Transverse colon (tissue), 4 donors: ENCODE measurements around the gene GEMIN2. TPM values are rescaled to one million over a fixed set of nuclear protein-coding genes. Genes with fewer than 3 reads are reported as not detected.
"Not testable (repeated sequence)": the region's sequence is repeated elsewhere in the genome, so short reads cannot be mapped to it uniquely, and the experiment has no call there.

ENCODE experiments used
- DNase-seq: peaks from one replicate; pipeline ENCODE4 v3.0.0-alpha.2; 2019
- H3K27ac ChIP-seq, 4 donors: fragments of 200-600 bp; sonication (generic); 2 replicates each; pipeline ENCODE4 v1.5.1; 2016 to 2018; ENCODE audit warnings: inconsistent platforms in 4 of 4
- H3K27me3 ChIP-seq: fragments of 200-600 bp; sonication (generic); 2 replicates; pipeline ENCODE4 v1.5.1; 2017; ENCODE audit warnings: inconsistent platforms
- H3K36me3 ChIP-seq, 4 donors: fragments of 200-600 bp; sonication (generic); 2 replicates each; pipeline ENCODE4 v1.5.1; 2017 to 2019; ENCODE audit warnings: inconsistent platforms in 4 of 4
- H3K4me1 ChIP-seq, 4 donors: fragments of 200-600 bp; sonication (generic); 2 replicates each; pipeline ENCODE4 v1.5.1; 2017 to 2020; ENCODE audit warnings: inconsistent platforms in 4 of 4
- H3K4me3 ChIP-seq, 4 donors: fragments of 200-600 bp; sonication (generic); 1 replicate in 1 of 4; 2 replicates in 3 of 4; pipeline versions ENCODE4 v1.5.1 to v1.6.1; 2017 to 2019; ENCODE audit warnings: inconsistent platforms in 4 of 4
- H3K9me3 ChIP-seq, 2 donors: fragments of 200-600 bp; sonication (generic); 2 replicates each; pipeline ENCODE4 v1.5.1; 2017 to 2019; ENCODE audit warnings: inconsistent platforms in 2 of 2
- CTCF ChIP-seq, 5 experiments: fragments of 200-600 bp in 3 of 5; fragments of 450-650 bp in 2 of 5; sonication (generic) in 3 of 5; IDR thresholded peaks; 1 replicate in 2 of 5; 2 replicates in 3 of 5; pipeline ENCODE4 v1.5.1; 2016 to 2017; ENCODE audit warnings: antibody characterized with exemption in 5 of 5, inconsistent platforms in 3 of 5, mild to moderate bottlenecking in 2 of 5, moderate library complexity in 1 of 5
- EP300 ChIP-seq: sonication (generic); formaldehyde crosslinking; IDR thresholded peaks from one replicate; pipeline ENCODE4 v1.6.1; 2017; ENCODE audit warnings: antibody characterized with exemption, low read depth
- POLR2A ChIP-seq: fragments of 450-650 bp; IDR thresholded peaks from one replicate; pipeline ENCODE4 v1.6.1; 2016; ENCODE audit warnings: antibody characterized with exemption, mild to moderate bottlenecking, moderate library complexity
- POLR2AphosphoS5 ChIP-seq, 3 donors: sonication (generic); formaldehyde crosslinking; IDR thresholded peaks; one replicate each; pipeline ENCODE4 v1.6.1; 2016; ENCODE audit warnings: antibody characterized with exemption in 3 of 3
- WGBS, 2 donors: methylation state at CpG; one replicate each; pipeline ENCODE4 v1.1.5; 2018; ENCODE audit warnings: low coverage in 1 of 2; 5-methylcytosine and 5-hydroxymethylcytosine counted together
- in situ Hi-C, 4 donors: fragments of 200-750 bp; cut with MboI; loops; one replicate each; pipeline versions ENCODE4 v1.15.0 to v1.15.1; 2017; ENCODE audit warnings: low sequenced_read_pairs in 3 of 4, low pct_ligation_motif_present in 1 of 4, low pct_unique_long_range_greater_than_20kb in 1 of 4
- intact Hi-C: fragments of 100-400 bp; cut with DNase I; formaldehyde crosslinking; loops from one replicate; pipeline ENCODE4 v1.15.1; 2023; ENCODE audit warnings: low total_unique reads
- total RNA-seq, 4 donors: library from RNA; depleted of rRNA; stranded (reverse); fragments of >200 nt; gene quantifications; one replicate each; pipeline ENCODE4 v1.1.0, GENCODE V29; 2016

Gene GEMIN2
- total RNA-seq, 4 donors from 2014 or later = 11.5 to 75.0 (median 20.0) TPM; not detected in 1

- TF ChIP-seq POLR2AphosphoS5 (IDR thresholded peaks at IDR 0.05) (no peak), EP300 (no peak), CTCF (IDR thresholded peaks at IDR 0.05) (no peak), POLR2A (no peak)
- H3K9me3 ChIP-seq = no peaks in the 10 kb centered on the region
- H3K27me3 ChIP-seq = no peaks in the 10 kb centered on the region
- intact Hi-C loops (no loop called here), in situ Hi-C loops (no loop called here)
- DNase-seq = no peak
- WGBS, 2 donors = 59 to 82% methylated on average over 3 of the region's 3 CpGs
- H3K4me1 ChIP-seq = no peaks in the 10 kb centered on the region
- peaks cover 0 to 51% (median 15%) of the 10 kb centered on the region in 4 donors for H3K36me3 ChIP-seq
- H3K4me3 ChIP-seq = no peak overlapping the region
- H3K27ac ChIP-seq = no peak overlapping the region
Observed at GRCh38 chr14:39122330-39123138, 8.4 kb downstream of the GEMIN2 start.

GRCh38 chr14:39137835-39138234 lies 23.7 kb downstream of the GEMIN2 start:
- WGBS, 2 donors = 92% methylated on average over 8 of the region's 8 CpGs; no CpG with 5 or more reads in 1 of the 2 donors
- H3K9me3 ChIP-seq, intact Hi-C loops, in situ Hi-C loops, H3K4me3 ChIP-seq, H3K27me3 ChIP-seq, H3K27ac ChIP-seq, DNase-seq, H3K4me1 ChIP-seq: not testable (repeated sequence)
- peaks cover 0 to 41% (median 7%) of the 10 kb centered on the region in 4 donors for H3K36me3 ChIP-seq

GRCh38 chr14:39138440-39138839 lies 24.3 kb downstream of the GEMIN2 start:
- WGBS, 2 donors = 89 to 92% methylated on average over 1 of the region's 1 CpG
- TF ChIP-seq CTCF (IDR thresholded peaks at IDR 0.05) = no peak
- no peak for TF ChIP-seq EP300
- TF ChIP-seq POLR2AphosphoS5 (IDR thresholded peaks at IDR 0.05) = no peak
- TF ChIP-seq POLR2A = no peak
- intact Hi-C loops (no loop called here), in situ Hi-C loops (no loop called here)
- Histone ChIP-seq H3K36me3 (peaks cover 0 to 41% (median 7%) of the 10 kb centered on the region in 4 donors), H3K9me3 (no peaks in the 10 kb centered on the region), H3K27ac (no peak overlapping the region), H3K27me3 (no peaks in the 10 kb centered on the region), H3K4me1 (no peaks in the 10 kb centered on the region), H3K4me3 (no peak overlapping the region)
- no peak for DNase-seq

GRCh38 chr14:39140170-39140569 lies 26.0 kb downstream of the GEMIN2 start:
- no peak for DNase-seq
- TF ChIP-seq POLR2A (no peak), POLR2AphosphoS5 (IDR thresholded peaks at IDR 0.05) (no peak), EP300 (no peak), CTCF (IDR thresholded peaks at IDR 0.05) (no peak)
- no peak overlapping the region for H3K27ac ChIP-seq
- 98% methylated on average over 3 of the region's 3 CpGs; no CpG with 5 or more reads in 1 of the 2 donors for WGBS, 2 donors
- intact Hi-C loops (no loop called here), in situ Hi-C loops (no loop called here)
- H3K4me3 ChIP-seq = no peak overlapping the region
- H3K27me3 ChIP-seq = no peaks in the 10 kb centered on the region
- H3K36me3 ChIP-seq = peaks cover 0 to 26% (median 4%) of the 10 kb centered on the region in 4 donors
- H3K9me3 ChIP-seq = no peaks in the 10 kb centered on the region
- H3K4me1 ChIP-seq = no peaks in the 10 kb centered on the region

- WGBS, 2 donors = 100% methylated on average over 1 of the region's 1 CpG; no CpG with 5 or more reads in 1 of the 2 donors
- in situ Hi-C loops, H3K4me3 ChIP-seq, H3K9me3 ChIP-seq, H3K27ac ChIP-seq, intact Hi-C loops, H3K27me3 ChIP-seq, DNase-seq, H3K4me1 ChIP-seq: not testable (repeated sequence)
- peaks cover 0 to 12% (median 2%) of the 10 kb centered on the region in 4 donors for H3K36me3 ChIP-seq
Observed at GRCh38 chr14:39141623-39142022, 27.5 kb downstream of the GEMIN2 start.

- H3K4me3 ChIP-seq, intact Hi-C loops, H3K4me1 ChIP-seq, in situ Hi-C loops, DNase-seq, H3K27me3 ChIP-seq, H3K36me3 ChIP-seq, H3K9me3 ChIP-seq, H3K27ac ChIP-seq: not testable (repeated sequence)
- 45 to 65% methylated on average over 2 of the region's 2 CpGs for WGBS, 2 donors
Observed at GRCh38 chr14:39143226-39143625, 29.1 kb downstream of the GEMIN2 start.
